Colonic mucosa (tissue), 4 donors: ENCODE data around the gene RIPOR3. TPM values are rescaled to one million over a fixed set of nuclear protein-coding genes. Genes with fewer than 3 reads are reported as not detected.
A peak's percentile ranks its signal among the peaks of the same experiment; 100 is the strongest.
"Not testable (repeated sequence)": the region's sequence is repeated elsewhere in the genome, so short reads cannot be mapped to it uniquely, and the experiment has no call there.

Experiments used
- DNase-seq: peaks from one replicate; pipeline ENCODE4 v3.0.0-alpha.2; 2020
- H3K27ac ChIP-seq: fragments of 200-600 bp; one replicate; pipeline ENCODE4 v1.8.0; 2021
- H3K27me3 ChIP-seq: fragments of 200-600 bp; one replicate; pipeline ENCODE4 v1.8.0; 2021
- H3K36me3 ChIP-seq: fragments of 200-600 bp; one replicate; pipeline ENCODE4 v1.8.0; 2021
- H3K4me1 ChIP-seq: fragments of 200-600 bp; one replicate; pipeline ENCODE4 v1.8.0; 2021; ENCODE audit warnings: mild to moderate bottlenecking
- H3K4me3 ChIP-seq: fragments of 200-600 bp; one replicate; pipeline ENCODE4 v1.8.0; 2021
- H3K9ac ChIP-seq, 2 donors: one replicate each; pipeline ENCODE4 v1.7.0; 2013; ENCODE audit warnings: control low read depth in 2 of 2, low read depth in 2 of 2, low read length in 2 of 2
- H3K9me3 ChIP-seq: fragments of 200-600 bp; one replicate; pipeline ENCODE4 v1.8.0; 2021
- intact Hi-C: fragments of 100-400 bp; cut with DNase I; formaldehyde crosslinking; loops from one replicate; pipeline ENCODE4 v1.14.1; 2022
- total RNA-seq, 2 donors: library from RNA; stranded (reverse); fragmentation: NEBNext Ultra II Directional in 1 of 2; extraction: Animal tissue kit (Norgen Biotek cat#: 25700) in 1 of 2; gene quantifications; one replicate each; pipeline ENCODE4 v1.2.1, GENCODE V29; 2021
- TF ChIP-seq, protein P1 (sequence below): fragments of 200-600 bp; IDR thresholded peaks from one replicate; pipeline ENCODE4 v1.8.0; 2022; ENCODE audit warnings: antibody characterized with exemption, mild to moderate bottlenecking
- donor health status: healthy.
- donor health status: DM: no; HTN: no; CAD: no.
- donor health status: DM: no; HTN: no; CAD: no.

Gene RIPOR3
- total RNA-seq, 2 donors from 2014 or later = 1.9 to 2.9 TPM

DNA sequence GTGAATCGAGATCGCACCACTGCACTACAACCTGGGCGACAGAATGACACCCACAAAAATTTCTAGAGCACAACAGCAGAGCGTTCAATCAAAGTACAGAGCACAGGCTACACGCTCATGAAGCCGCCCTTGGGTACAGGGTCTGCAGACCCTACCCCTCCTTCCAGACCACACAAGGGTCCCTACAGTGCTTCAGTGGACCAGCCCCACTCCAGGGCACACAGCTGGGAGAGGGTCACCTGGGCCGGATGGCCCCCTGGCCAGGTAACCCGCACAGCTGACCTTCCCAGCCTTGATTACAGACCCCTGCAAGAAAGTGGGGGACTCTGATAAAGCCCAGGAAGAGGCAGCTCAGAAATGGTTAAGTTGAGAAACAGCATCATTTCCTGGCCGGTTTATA, 63.6 kb downstream of the RIPOR3 start:
- H3K9me3 ChIP-seq = no peaks in the 10 kb centered on the region

DNA sequence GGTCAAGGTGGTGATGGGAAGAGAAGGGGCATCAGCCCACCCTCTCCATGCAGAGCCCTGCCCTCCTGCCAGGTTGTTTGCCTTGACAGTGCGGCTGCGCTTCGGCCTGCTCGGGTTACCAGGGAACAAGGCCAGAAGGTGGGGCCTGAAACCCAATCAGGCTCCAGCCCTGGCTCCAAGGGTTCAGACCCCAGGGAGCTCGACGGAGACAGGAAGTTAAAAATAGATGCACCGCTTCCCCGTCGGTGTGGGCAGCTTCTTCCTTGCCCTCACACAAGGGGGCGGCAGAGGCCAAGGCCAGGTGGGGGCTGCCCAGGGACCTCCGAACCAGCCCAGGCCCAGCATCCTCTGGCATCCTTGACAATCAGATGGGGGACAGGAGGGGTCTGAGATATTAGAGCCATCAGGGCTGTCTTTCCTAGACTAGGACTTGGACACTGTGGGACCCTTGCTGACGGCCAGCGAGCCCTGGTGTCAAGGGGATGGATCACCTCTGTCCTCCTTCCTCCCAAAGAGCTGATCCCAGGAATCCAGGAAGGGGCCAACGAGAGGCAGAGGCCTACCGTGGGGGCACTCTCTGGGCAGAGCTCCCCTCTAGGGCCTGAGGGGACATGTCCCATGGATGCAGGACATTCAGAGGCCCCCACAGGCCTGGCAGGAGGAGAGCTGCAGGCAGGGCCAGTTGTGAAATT, 65.2 kb downstream of the RIPOR3 start:
- H3K27ac ChIP-seq = no peak overlapping the region
- intact Hi-C loops = loop anchor here (10.0 kb wide), 1 partner anchor 119 kb away; no protein-coding TSS in a partner anchor
- no peaks in the 10 kb centered on the region for H3K27me3 ChIP-seq
- TF ChIP-seq, protein P1, sequence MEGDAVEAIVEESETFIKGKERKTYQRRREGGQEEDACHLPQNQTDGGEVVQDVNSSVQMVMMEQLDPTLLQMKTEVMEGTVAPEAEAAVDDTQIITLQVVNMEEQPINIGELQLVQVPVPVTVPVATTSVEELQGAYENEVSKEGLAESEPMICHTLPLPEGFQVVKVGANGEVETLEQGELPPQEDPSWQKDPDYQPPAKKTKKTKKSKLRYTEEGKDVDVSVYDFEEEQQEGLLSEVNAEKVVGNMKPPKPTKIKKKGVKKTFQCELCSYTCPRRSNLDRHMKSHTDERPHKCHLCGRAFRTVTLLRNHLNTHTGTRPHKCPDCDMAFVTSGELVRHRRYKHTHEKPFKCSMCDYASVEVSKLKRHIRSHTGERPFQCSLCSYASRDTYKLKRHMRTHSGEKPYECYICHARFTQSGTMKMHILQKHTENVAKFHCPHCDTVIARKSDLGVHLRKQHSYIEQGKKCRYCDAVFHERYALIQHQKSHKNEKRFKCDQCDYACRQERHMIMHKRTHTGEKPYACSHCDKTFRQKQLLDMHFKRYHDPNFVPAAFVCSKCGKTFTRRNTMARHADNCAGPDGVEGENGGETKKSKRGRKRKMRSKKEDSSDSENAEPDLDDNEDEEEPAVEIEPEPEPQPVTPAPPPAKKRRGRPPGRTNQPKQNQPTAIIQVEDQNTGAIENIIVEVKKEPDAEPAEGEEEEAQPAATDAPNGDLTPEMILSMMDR = peak; percentile 47
- H3K9me3 ChIP-seq = no peaks in the 10 kb centered on the region
- H3K4me1 ChIP-seq = no peaks in the 10 kb centered on the region
- H3K9ac ChIP-seq = no peak overlapping the region
- H3K4me3 ChIP-seq = no peak overlapping the region
- no peaks in the 10 kb centered on the region for H3K36me3 ChIP-seq
- DNase-seq = peak; percentile 36

More for the DNA sequence above, 63.6 kb downstream of the RIPOR3 start:
- intact Hi-C loops = loop anchor here (10.0 kb wide), 1 partner anchor 117 kb away; no protein-coding TSS in a partner anchor
- TF ChIP-seq, protein P1 = no peak
- Histone ChIP-seq H3K4me3 (no peak overlapping the region), H3K27ac (no peak overlapping the region), H3K27me3 (no peaks in the 10 kb centered on the region), H3K36me3 (no peaks in the 10 kb centered on the region), H3K4me1 (no peaks in the 10 kb centered on the region), H3K9ac (no peak overlapping the region)
- DNase-seq = no peak

DNA sequence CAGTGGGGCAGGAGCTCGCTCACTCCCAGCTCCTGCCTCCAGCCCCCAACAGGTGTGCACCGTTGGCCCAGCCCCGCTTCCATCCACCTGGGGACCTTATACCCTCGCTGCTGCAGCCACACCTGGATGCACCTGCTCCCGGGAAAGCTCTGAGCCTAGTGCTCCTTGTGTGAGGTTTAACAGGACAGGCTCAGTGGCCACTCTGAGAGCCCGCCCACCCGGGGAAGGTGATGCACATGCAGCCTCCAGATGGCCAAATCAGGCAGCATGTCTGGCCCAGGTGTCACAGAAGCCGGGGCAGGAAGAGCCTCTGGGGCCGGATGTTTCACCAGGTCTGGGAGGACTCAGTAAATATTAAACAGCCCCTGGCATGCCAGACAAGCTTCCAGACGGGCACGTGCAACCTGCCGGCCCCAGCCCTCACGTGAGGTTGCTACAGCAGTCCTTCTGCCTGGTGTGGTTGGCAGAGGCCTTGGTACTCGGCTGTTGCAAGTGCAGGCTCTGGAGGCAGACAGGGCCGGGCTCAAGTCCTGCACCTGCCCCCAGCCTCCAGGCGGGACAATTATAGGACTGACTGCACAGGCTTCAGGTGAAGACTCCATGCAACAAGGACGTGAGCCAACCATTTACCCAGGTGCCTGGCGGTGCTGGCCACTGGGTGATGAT, 66.9 kb downstream of the RIPOR3 start:
- Histone ChIP-seq H3K9me3 (no peaks in the 10 kb centered on the region), H3K9ac (no peak overlapping the region), H3K27me3 (no peaks in the 10 kb centered on the region), H3K4me1 (no peaks in the 10 kb centered on the region), H3K4me3 (no peak overlapping the region), H3K27ac (no peak overlapping the region), H3K36me3 (no peaks in the 10 kb centered on the region)
- TF ChIP-seq, protein P1 = no peak
- no peak for DNase-seq
- intact Hi-C loops = loop anchor here (10.0 kb wide), 1 partner anchor 120 kb away; no protein-coding TSS in a partner anchor

DNA sequence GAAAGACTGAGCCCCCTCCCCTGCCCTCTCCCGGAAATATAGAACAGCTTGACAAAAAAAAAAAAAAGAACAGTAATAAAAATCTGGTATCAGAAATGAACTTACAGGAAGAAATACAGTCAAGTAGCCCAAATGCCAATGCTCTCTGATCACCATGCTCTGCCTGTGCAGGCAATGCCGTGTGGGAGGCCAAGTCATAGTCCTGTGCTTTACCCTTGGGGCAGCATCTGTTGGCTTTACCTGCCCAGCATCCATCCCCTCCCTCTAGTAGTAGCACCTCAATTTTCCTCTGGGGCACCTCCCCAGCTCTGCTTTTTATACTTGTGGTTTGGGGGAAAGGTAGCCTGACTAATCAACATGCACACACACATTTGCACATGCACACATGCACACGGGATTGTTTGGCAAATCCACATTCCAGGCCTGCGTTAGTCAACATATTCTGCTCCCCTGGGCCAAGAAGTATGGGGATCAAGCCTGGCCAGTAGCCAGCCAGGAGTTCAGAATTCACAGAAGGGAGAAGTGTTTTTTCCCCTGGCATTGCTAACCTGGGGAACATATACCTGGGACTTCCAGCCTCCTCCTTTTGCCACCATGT, 70.2 kb downstream of the RIPOR3 start:
- Histone ChIP-seq H3K9ac (no peak overlapping the region), H3K4me1 (no peaks in the 10 kb centered on the region), H3K9me3 (no peaks in the 10 kb centered on the region), H3K27ac (no peak overlapping the region), H3K4me3 (no peak overlapping the region), H3K27me3 (no peaks in the 10 kb centered on the region), H3K36me3 (no peaks in the 10 kb centered on the region)
- no peak for DNase-seq
- TF ChIP-seq, protein P1 = no peak
- intact Hi-C loops = loop anchor here (10.0 kb wide), 1 partner anchor 124 kb away; no protein-coding TSS in a partner anchor

DNA sequence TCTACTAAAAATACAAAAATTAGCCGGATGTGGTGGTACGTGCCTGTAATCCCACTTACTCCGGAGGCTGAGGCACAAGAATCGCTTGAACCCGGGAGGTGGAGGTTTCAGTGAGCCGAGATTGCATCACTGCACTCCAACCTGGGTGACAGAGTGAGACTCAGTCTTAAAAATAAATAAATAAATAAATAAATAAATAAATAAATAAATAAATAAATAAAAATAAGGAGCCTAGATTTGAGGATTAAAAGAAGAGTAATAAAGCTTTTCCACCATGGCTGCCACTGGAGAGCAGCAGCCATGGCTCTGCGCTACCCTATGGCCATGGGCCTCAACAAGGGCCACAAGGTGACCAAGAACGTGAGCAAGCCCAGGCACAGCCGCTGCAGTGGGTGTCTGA, 70.9 kb downstream of the RIPOR3 start:
- H3K4me1 ChIP-seq, DNase-seq, H3K27ac ChIP-seq, H3K36me3 ChIP-seq, H3K4me3 ChIP-seq, H3K9me3 ChIP-seq, H3K9ac ChIP-seq, H3K27me3 ChIP-seq: not testable (repeated sequence)
- intact Hi-C loops = loop anchor here (10.0 kb wide), 1 partner anchor 124 kb away; no protein-coding TSS in a partner anchor
